ENCODE results near the gene JAM2. TPM values are rescaled to one million over a fixed set of nuclear protein-coding genes. Genes with fewer than 3 reads are reported as not detected.

JAM2 gene
- total RNA-seq, 2 experiments from 2014 or later: 1.5 TPM

DNA sequence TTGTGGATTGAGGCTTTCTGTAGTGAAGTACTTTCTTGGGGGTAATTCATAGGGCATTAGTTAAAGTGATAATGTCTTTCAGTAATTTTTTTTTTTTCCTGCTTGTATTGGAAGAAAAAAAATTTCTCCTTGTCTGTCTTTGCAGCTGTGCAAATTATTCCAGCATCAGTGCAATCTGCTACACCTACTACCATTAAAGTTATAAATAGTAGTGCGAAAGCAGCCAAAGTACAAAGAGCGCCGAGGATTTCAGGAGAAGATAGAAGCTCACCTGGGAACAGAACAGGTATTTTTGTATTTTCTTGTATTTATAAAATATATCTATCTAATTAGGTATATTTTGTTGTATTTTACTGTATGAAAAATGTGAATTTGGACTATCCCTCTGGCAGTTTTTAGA, 125.0 kb downstream of the JAM2 start:
- Mint-ChIP-seq H3K4me3 (no peak overlapping the region), H3K36me3 (ENCODE audit: low read depth) (peaks cover 33% of the 10 kb centered on the region), H3K27me3 (no peaks in the 10 kb centered on the region), H3K27ac (no peak overlapping the region), H3K4me1 (ENCODE audit: low read depth) (peaks cover 12% of the 10 kb centered on the region), H3K9me3 (no peaks in the 10 kb centered on the region)
- ATAC-seq: no peak
- no peak for DNase-seq
- TF ChIP-seq, protein P1, sequence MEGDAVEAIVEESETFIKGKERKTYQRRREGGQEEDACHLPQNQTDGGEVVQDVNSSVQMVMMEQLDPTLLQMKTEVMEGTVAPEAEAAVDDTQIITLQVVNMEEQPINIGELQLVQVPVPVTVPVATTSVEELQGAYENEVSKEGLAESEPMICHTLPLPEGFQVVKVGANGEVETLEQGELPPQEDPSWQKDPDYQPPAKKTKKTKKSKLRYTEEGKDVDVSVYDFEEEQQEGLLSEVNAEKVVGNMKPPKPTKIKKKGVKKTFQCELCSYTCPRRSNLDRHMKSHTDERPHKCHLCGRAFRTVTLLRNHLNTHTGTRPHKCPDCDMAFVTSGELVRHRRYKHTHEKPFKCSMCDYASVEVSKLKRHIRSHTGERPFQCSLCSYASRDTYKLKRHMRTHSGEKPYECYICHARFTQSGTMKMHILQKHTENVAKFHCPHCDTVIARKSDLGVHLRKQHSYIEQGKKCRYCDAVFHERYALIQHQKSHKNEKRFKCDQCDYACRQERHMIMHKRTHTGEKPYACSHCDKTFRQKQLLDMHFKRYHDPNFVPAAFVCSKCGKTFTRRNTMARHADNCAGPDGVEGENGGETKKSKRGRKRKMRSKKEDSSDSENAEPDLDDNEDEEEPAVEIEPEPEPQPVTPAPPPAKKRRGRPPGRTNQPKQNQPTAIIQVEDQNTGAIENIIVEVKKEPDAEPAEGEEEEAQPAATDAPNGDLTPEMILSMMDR (IDR thresholded peaks at IDR 0.05): no peak
- ChIA-PET POLR2A (no interaction called here), CTCF (interaction anchor here (0.7 to 1.7 kb wide), 3 partner anchors 13 to 155 kb away, joined by 3 to 4 read pairs (median 4); no protein-coding TSS in a partner anchor)
- intact Hi-C loops (cut with micrococcal nuclease): no loop called here

Other genes with a start within 250 kb of the JAM2 start
- gene MRPL39, start 31.8 kb upstream of the JAM2 start, total RNA-seq: 10 to 100 TPM; 67.1 to 71.0 TPM
- 100 to 1,000 TPM; 154 to 159 TPM for gene ATP5PF, start 95.6 kb downstream of the JAM2 start, total RNA-seq
- 10 to 100 TPM; 21.8 to 24.9 TPM for gene GABPA, start 95.7 kb downstream of the JAM2 start, total RNA-seq

Data from activated CD8-positive, alpha-beta T cell treated with anti-CD3 and anti-CD28 coated beads for 36 hours (primary cell).